Measurements from ENCODE around the gene SHISA3.

The SHISA3 gene

GRCh38 chr4:42392436-42392835 lies 4.9 kb upstream of the SHISA3 start:
- DNase-seq = no peak

GRCh38 chr4:42395595-42395994 lies 1.7 kb upstream of the SHISA3 start:
- no peak for DNase-seq

- no peak for DNase-seq
Measured at GRCh38 chr4:42396361-42396751, 932 bp upstream of the SHISA3 start.

- no peak for DNase-seq
Measured at GRCh38 chr4:42397635-42398170, 415 bp downstream of the SHISA3 start.

- no peak for DNase-seq
Measured at GRCh38 chr4:42398171-42398870, 1.0 kb downstream of the SHISA3 start.

- DNase-seq = no peak
Measured at GRCh38 chr4:42398871-42399331, 1.6 kb downstream of the SHISA3 start.

GRCh38 chr4:42399393-42399792 lies 2.1 kb downstream of the SHISA3 start:
- DNase-seq = no peak

- no peak for DNase-seq
Measured at GRCh38 chr4:42401171-42401570, 3.9 kb downstream of the SHISA3 start.

GRCh38 chr4:42404001-42404400 lies 6.7 kb downstream of the SHISA3 start:
- DNase-seq = no peak

GRCh38 chr4:42410446-42410845 lies 13.2 kb downstream of the SHISA3 start:
- no peak for DNase-seq

GRCh38 chr4:42411803-42412202 lies 14.5 kb downstream of the SHISA3 start:
- DNase-seq = no peak

GRCh38 chr4:42412251-42412650 lies 15.0 kb downstream of the SHISA3 start:
- DNase-seq = no peak

GRCh38 chr4:42415281-42415680 lies 18.0 kb downstream of the SHISA3 start:
- no peak for DNase-seq

GRCh38 chr4:42416017-42416416 lies 18.7 kb downstream of the SHISA3 start:
- DNase-seq = no peak

- DNase-seq = no peak
Measured at GRCh38 chr4:42417550-42417949, 20.3 kb downstream of the SHISA3 start.

GRCh38 chr4:42420140-42420539 lies 22.9 kb downstream of the SHISA3 start:
- no peak for DNase-seq

- DNase-seq = no peak
Measured at GRCh38 chr4:42425146-42426065, 28.1 kb downstream of the SHISA3 start.

GRCh38 chr4:42428036-42428435 lies 30.7 kb downstream of the SHISA3 start:
- DNase-seq = no peak

GRCh38 chr4:42436928-42437565 lies 39.8 kb downstream of the SHISA3 start:
- DNase-seq = no peak

GRCh38 chr4:42440083-42440482 lies 42.8 kb downstream of the SHISA3 start:
- no peak for DNase-seq

GRCh38 chr4:42442601-42443000 lies 45.3 kb downstream of the SHISA3 start:
- no peak for DNase-seq

- no peak for DNase-seq
Measured at GRCh38 chr4:42445038-42445437, 47.8 kb downstream of the SHISA3 start.

- DNase-seq = no peak
Measured at GRCh38 chr4:42446823-42447222, 49.5 kb downstream of the SHISA3 start.

Measured in activated gamma-delta T cell (primary cell).